Natural killer cell (primary cell): ENCODE results near the gene PRAME. TPM values are rescaled to one million over a fixed set of nuclear protein-coding genes. Genes with fewer than 3 reads are reported as not detected.

Experiments used
- ATAC-seq, 3 donors: fragments of 150-1000 bp in 2 of 3; fragments of 200-7000 bp in 1 of 3; cut with Tn5 transposase; 1 replicate in 1 of 3; 2 replicates in 2 of 3; pipeline ENCODE4 v1.10.0; 2021; ENCODE audit warnings: mild to moderate bottlenecking in 2 of 3, moderate library complexity in 2 of 3
- DNase-seq, 2 donors: peaks; one replicate each; pipeline versions ENCODE4 v3.0.0 to v3.0.0-alpha.2; 2013 to 2021; ENCODE audit warnings: mixed read lengths in 1 of 2
- H3K27ac ChIP-seq: one replicate; pipeline ENCODE4 v1.5.1; 2013; ENCODE audit warnings: mild to moderate bottlenecking, low read length
- H3K27me3 ChIP-seq: one replicate; pipeline ENCODE4 v1.6.1; 2013; ENCODE audit warnings: low read length; ENCODE audit not compliant: control insufficient read depth, insufficient read depth
- H3K36me3 ChIP-seq: one replicate; pipeline ENCODE4 v1.6.1; 2013; ENCODE audit warnings: low read length; ENCODE audit not compliant: control insufficient read depth, insufficient read depth
- H3K4me1 ChIP-seq: one replicate; pipeline ENCODE4 v1.6.1; 2013; ENCODE audit warnings: low read length; ENCODE audit not compliant: control insufficient read depth, insufficient read depth
- H3K4me3 ChIP-seq: one replicate; pipeline ENCODE4 v1.5.1; 2013; ENCODE audit warnings: low read length
- H3K9me3 ChIP-seq: one replicate; pipeline ENCODE4 v1.6.1; 2013; ENCODE audit warnings: low read length; ENCODE audit not compliant: control insufficient read depth, insufficient read depth
- H3K27ac Mint-ChIP-seq, 2 donors: one replicate each; pipeline ENCODE4 v1.8.0; 2022; ENCODE audit warnings: mild to moderate bottlenecking in 2 of 2, mixed read lengths in 2 of 2, moderate library complexity in 1 of 2
- H3K27me3 Mint-ChIP-seq, 2 donors: one replicate each; pipeline ENCODE4 v1.8.0; 2022; ENCODE audit warnings: low read depth in 2 of 2, mixed read lengths in 2 of 2
- H3K36me3 Mint-ChIP-seq: one replicate; pipeline ENCODE4 v1.8.0; 2022; ENCODE audit warnings: mixed read lengths
- H3K4me1 Mint-ChIP-seq, 2 donors: one replicate each; pipeline ENCODE4 v1.8.0; 2022; ENCODE audit warnings: mixed read lengths in 2 of 2
- H3K4me3 Mint-ChIP-seq: one replicate; pipeline ENCODE4 v1.8.0; 2022; ENCODE audit warnings: mild to moderate bottlenecking, moderate library complexity, mixed read lengths
- H3K9me3 Mint-ChIP-seq, 2 donors: one replicate each; pipeline ENCODE4 v1.8.0; 2022; ENCODE audit warnings: mixed read lengths in 2 of 2
- CTCF ChIP-seq: fragments of 200-600 bp; IDR thresholded peaks from one replicate; pipeline ENCODE4 v1.8.0; 2022; ENCODE audit warnings: antibody characterized with exemption
- WGBS: methylation state at CpG from one replicate; pipeline ENCODE4 v1.1.7; 2013; ENCODE audit warnings: missing lambda C conversion rate; ENCODE audit not compliant: insufficient coverage; 5-methylcytosine and 5-hydroxymethylcytosine counted together
- intact Hi-C: fragments of 100-400 bp; cut with micrococcal nuclease; formaldehyde crosslinking; loops from one replicate; pipeline ENCODE4 v1.14.2; 2022
- total RNA-seq, 4 donors: library from RNA; stranded (reverse); fragments of 120-200 nt in 1 of 4; gene quantifications; one replicate each; pipeline versions ENCODE4 v1.2.3 to v1.2.4, GENCODE V29; 2013 to 2022

The PRAME gene
- total RNA-seq, 3 donors from 2014 or later (not counting 1 experiment from before 2014, with no cell fraction given), result not detected

- H3K9me3 ChIP-seq, result no peaks in the 10 kb centered on the region
- peaks cover 6% of the 10 kb centered on the region for H3K4me1 ChIP-seq
- H3K9me3 Mint-ChIP-seq, result no peaks in the 10 kb centered on the region
- H3K4me3 Mint-ChIP-seq, result no peak overlapping the region
- H3K36me3 ChIP-seq, result no peaks in the 10 kb centered on the region
- no peaks in the 10 kb centered on the region for H3K27me3 ChIP-seq
- H3K4me1 Mint-ChIP-seq, result peaks cover 0 to 5% of the 10 kb centered on the region in 2 donors
- peaks cover 4 to 6% of the 10 kb centered on the region in 2 donors for H3K27me3 Mint-ChIP-seq
- no peak overlapping the region for H3K27ac ChIP-seq
- H3K4me3 ChIP-seq, result no peak overlapping the region
- intact Hi-C loops, result no loop called here
- no peak for DNase-seq
- no peaks in the 10 kb centered on the region for H3K36me3 Mint-ChIP-seq
- WGBS, result 94% methylated on average over 14 of the region's 14 CpGs
- no peak for ATAC-seq
- no peak for TF ChIP-seq CTCF
- no peak overlapping the region for H3K27ac Mint-ChIP-seq
Observed at GRCh38 chr22:22556578-22556977, 2.5 kb downstream of the PRAME start.

- H3K36me3 Mint-ChIP-seq, result no peaks in the 10 kb centered on the region
- H3K4me3 Mint-ChIP-seq, result no peak overlapping the region
- peaks cover 4 to 6% of the 10 kb centered on the region in 2 donors for H3K27me3 Mint-ChIP-seq
- H3K9me3 Mint-ChIP-seq, result no peaks in the 10 kb centered on the region
- ATAC-seq (no peak), DNase-seq (no peak)
- Histone ChIP-seq H3K4me3 (no peak overlapping the region), H3K27ac (no peak overlapping the region), H3K9me3 (no peaks in the 10 kb centered on the region), H3K27me3 (no peaks in the 10 kb centered on the region), H3K4me1 (peaks cover 6% of the 10 kb centered on the region), H3K36me3 (no peaks in the 10 kb centered on the region)
- no peak for TF ChIP-seq CTCF
- intact Hi-C loops, result no loop called here
- peaks cover 0 to 5% of the 10 kb centered on the region in 2 donors for H3K4me1 Mint-ChIP-seq
- WGBS, result 95% methylated on average over 9 of the region's 9 CpGs
- no peak overlapping the region for H3K27ac Mint-ChIP-seq
Observed at GRCh38 chr22:22555596-22555995, 3.5 kb downstream of the PRAME start.

GRCh38 chr22:22554587-22555284 lies 4.3 kb downstream of the PRAME start:
- no peak for TF ChIP-seq CTCF
- ATAC-seq, result no peak
- Mint-ChIP-seq H3K4me1 (peaks cover 0 to 5% of the 10 kb centered on the region in 2 donors), H3K9me3 (no peaks in the 10 kb centered on the region), H3K36me3 (no peaks in the 10 kb centered on the region), H3K4me3 (no peak overlapping the region), H3K27me3 (peaks cover 0 to under 1% of the 10 kb centered on the region in 2 donors), H3K27ac (no peak overlapping the region)
- WGBS, result 85% methylated on average over 4 of the region's 4 CpGs
- H3K9me3 ChIP-seq, result no peaks in the 10 kb centered on the region
- H3K36me3 ChIP-seq, result no peaks in the 10 kb centered on the region
- H3K27me3 ChIP-seq, result no peaks in the 10 kb centered on the region
- intact Hi-C loops, result no loop called here
- DNase-seq, result no peak
- no peak overlapping the region for H3K27ac ChIP-seq
- no peak overlapping the region for H3K4me3 ChIP-seq
- peaks cover 6% of the 10 kb centered on the region for H3K4me1 ChIP-seq
